Neural cell (in vitro differentiated cells): Measurements from ENCODE around the gene PADI3. TPM values are rescaled to one million over a fixed set of nuclear protein-coding genes. Genes with fewer than 3 reads are reported as not detected.

ENCODE experiments used
- H2AFZ ChIP-seq: fragments of 200-600, 300-800 bp; sonication (generic), shearing (Covaris generic); 2 replicates; pipeline ENCODE4 v1.6.0; 2014; ENCODE audit warnings: low read depth, mild to moderate bottlenecking, antibody characterized with exemption, low read length, moderate library complexity
- H3F3A ChIP-seq: fragments of 200-600 bp; shearing (Covaris generic); 2 replicates; pipeline ENCODE4 v1.6.1; 2016; ENCODE audit warnings: mild to moderate bottlenecking, moderate library complexity, mixed read lengths, antibody characterized with exemption, low read length; ENCODE audit not compliant: insufficient read depth, poor library complexity, severe bottlenecking
- H3K27ac ChIP-seq: fragments of 200-600, 300-800 bp; sonication (generic), shearing (Covaris generic); 2 replicates; pipeline ENCODE4 v1.5.1; 2014; ENCODE audit warnings: mild to moderate bottlenecking, low read length, moderate library complexity
- H3K27me3 ChIP-seq: fragments of 300-800, 200-600 bp; sonication (generic), shearing (Covaris generic); 2 replicates; pipeline ENCODE4 v1.6.0; 2014; ENCODE audit warnings: mild to moderate bottlenecking, low read depth, low read length, moderate library complexity; ENCODE audit not compliant: insufficient read depth
- H3K36me3 ChIP-seq: fragments of 300-800, 200-600 bp; sonication (generic), shearing (Covaris generic); 2 replicates; pipeline ENCODE4 v1.5.1; 2014; ENCODE audit warnings: mild to moderate bottlenecking, antibody characterized with exemption, low read length, moderate library complexity; ENCODE audit not compliant: insufficient read depth
- H3K4me2 ChIP-seq: fragments of 300-800, 200-600 bp; sonication (generic), shearing (Covaris generic); 2 replicates; pipeline ENCODE4 v1.6.0; 2014; ENCODE audit warnings: mild to moderate bottlenecking, low read length
- H3K4me3 ChIP-seq: fragments of 300-800, 200-600 bp; sonication (generic), shearing (Covaris generic); 2 replicates; pipeline ENCODE4 v1.5.1; 2014; ENCODE audit warnings: mild to moderate bottlenecking, low read length, moderate library complexity
- H3K79me2 ChIP-seq: fragments of 200-600 bp; shearing (Covaris generic); replicated peaks from 2 replicates; pipeline ENCODE4 v1.6.0; 2014; ENCODE audit warnings: mild to moderate bottlenecking, low read length, moderate library complexity; ENCODE audit not compliant: insufficient read depth
- H3K9ac ChIP-seq: fragments of 300-800, 200-600 bp; sonication (generic), shearing (Covaris generic); 2 replicates; pipeline ENCODE4 v1.6.1; 2016; ENCODE audit warnings: mild to moderate bottlenecking, low read length, mixed read lengths
- H3K9me2 ChIP-seq: fragments of 200-600 bp; shearing (Covaris generic); 2 replicates; pipeline ENCODE4 v1.6.1; 2016; ENCODE audit warnings: mild to moderate bottlenecking, low read length, mixed read lengths; ENCODE audit not compliant: insufficient read depth
- H3K9me3 ChIP-seq: fragments of 200-600, 300-800 bp; sonication (generic), shearing (Covaris generic); 2 replicates; pipeline ENCODE4 v1.6.1; 2016; ENCODE audit warnings: mild to moderate bottlenecking, mixed run types, low read length, moderate library complexity, mixed read lengths
- H4K20me1 ChIP-seq: fragments of 200-600 bp; shearing (Covaris generic); 2 replicates; pipeline ENCODE4 v1.6.1; 2016; ENCODE audit warnings: mild to moderate bottlenecking, mixed run types; ENCODE audit not compliant: insufficient read depth
- EP300 ChIP-seq: fragments of 450-650 bp; conservative IDR thresholded peaks from 2 replicates; pipeline ENCODE4 v1.6.1; 2014; ENCODE audit warnings: antibody characterized with exemption, mild to moderate bottlenecking, moderate library complexity; ENCODE audit not compliant: poor library complexity, severe bottlenecking
- EZH2 ChIP-seq: fragments of 200-600, 300-800 bp; shearing (Covaris generic), sonication (generic); IDR thresholded peaks from 2 replicates; pipeline ENCODE4 v1.6.1; 2014; ENCODE audit warnings: antibody characterized with exemption, low read length, borderline replicate concordance, mild to moderate bottlenecking; ENCODE audit not compliant: insufficient read depth, poor library complexity, severe bottlenecking
- MXI1 ChIP-seq: fragments of 450-650 bp; conservative IDR thresholded peaks from 2 replicates; pipeline ENCODE4 v1.6.1; 2014; ENCODE audit warnings: antibody characterized with exemption, mild to moderate bottlenecking; ENCODE audit not compliant: poor library complexity, severe bottlenecking
- POLR2AphosphoS5 ChIP-seq: IDR thresholded peaks from 2 replicates; pipeline ENCODE4 v1.6.1; 2012
- RAD21 ChIP-seq: fragments of 450-650 bp; conservative IDR thresholded peaks from 2 replicates; pipeline ENCODE4 v1.6.1; 2014; ENCODE audit warnings: antibody characterized with exemption, mild to moderate bottlenecking, moderate library complexity
- SMC3 ChIP-seq: fragments of 450-650 bp; conservative IDR thresholded peaks from 2 replicates; pipeline ENCODE4 v1.6.1; 2014; ENCODE audit warnings: antibody characterized with exemption, mild to moderate bottlenecking, moderate library complexity; ENCODE audit not compliant: poor library complexity
- TAF1 ChIP-seq: IDR thresholded peaks from 2 replicates; pipeline ENCODE4 v1.6.1; 2012; ENCODE audit warnings: low read depth
- polyA plus RNA-seq: library from polyadenylated mRNA; depleted of rRNA; stranded (reverse); fragments of >200 nt; gene quantifications from 2 replicates; pipeline ENCODE4 v1.2.3, GENCODE V29; 2014
- TF ChIP-seq, protein P1 (sequence below): fragments of 450-650 bp; IDR thresholded peaks from 2 replicates; pipeline ENCODE4 v1.5.1; 2014; ENCODE audit warnings: antibody characterized with exemption, mild to moderate bottlenecking, moderate library complexity; ENCODE audit not compliant: poor library complexity, severe bottlenecking
- TF ChIP-seq, protein P2 (sequence below): IDR thresholded peaks from 2 replicates; pipeline ENCODE4 v1.6.1; 2012; ENCODE audit warnings: borderline replicate concordance

The PADI3 gene
- polyA plus RNA-seq, 1 donor from 2014 or later: not detected

DNA sequence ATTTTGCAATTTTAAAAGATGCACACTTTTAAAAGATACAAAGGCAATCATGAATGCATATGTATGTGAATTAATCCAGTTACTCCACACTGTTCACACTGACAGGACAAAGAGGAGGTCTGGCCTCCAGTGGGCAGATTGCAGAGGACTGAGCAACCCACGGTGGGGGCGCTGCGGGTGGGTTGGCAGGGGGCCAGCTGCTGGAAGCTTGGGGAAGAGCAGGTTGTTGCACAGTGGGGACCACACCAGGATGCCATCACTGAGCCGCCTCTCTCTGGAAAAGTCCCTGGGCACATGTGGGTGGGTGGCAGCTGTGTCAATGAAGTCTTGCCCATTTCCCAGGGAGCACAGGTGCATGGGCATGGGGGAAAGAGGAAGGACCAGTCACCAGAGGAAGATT is 46.4 kb downstream of the PADI3 start:
- Histone ChIP-seq H3K4me3 (no peak overlapping the region), H3K79me2 (no peaks in the 10 kb centered on the region), H3K27me3 (no peaks in the 10 kb centered on the region), H3K9ac (no peak overlapping the region), H3K9me3 (no peaks in the 10 kb centered on the region), H4K20me1 (no peaks in the 10 kb centered on the region), H3K36me3 (no peaks in the 10 kb centered on the region), H3K27ac (no peak overlapping the region), H3F3A (no peaks in the 10 kb centered on the region), H3K9me2 (no peaks in the 10 kb centered on the region), H2AFZ (no peak overlapping the region), H3K4me2 (no peak overlapping the region)
- TF ChIP-seq SMC3: no peak
- TF ChIP-seq MXI1: no peak
- TF ChIP-seq POLR2AphosphoS5: no peak
- no peak for TF ChIP-seq EP300
- no peak for TF ChIP-seq RAD21
- TF ChIP-seq, protein P1, sequence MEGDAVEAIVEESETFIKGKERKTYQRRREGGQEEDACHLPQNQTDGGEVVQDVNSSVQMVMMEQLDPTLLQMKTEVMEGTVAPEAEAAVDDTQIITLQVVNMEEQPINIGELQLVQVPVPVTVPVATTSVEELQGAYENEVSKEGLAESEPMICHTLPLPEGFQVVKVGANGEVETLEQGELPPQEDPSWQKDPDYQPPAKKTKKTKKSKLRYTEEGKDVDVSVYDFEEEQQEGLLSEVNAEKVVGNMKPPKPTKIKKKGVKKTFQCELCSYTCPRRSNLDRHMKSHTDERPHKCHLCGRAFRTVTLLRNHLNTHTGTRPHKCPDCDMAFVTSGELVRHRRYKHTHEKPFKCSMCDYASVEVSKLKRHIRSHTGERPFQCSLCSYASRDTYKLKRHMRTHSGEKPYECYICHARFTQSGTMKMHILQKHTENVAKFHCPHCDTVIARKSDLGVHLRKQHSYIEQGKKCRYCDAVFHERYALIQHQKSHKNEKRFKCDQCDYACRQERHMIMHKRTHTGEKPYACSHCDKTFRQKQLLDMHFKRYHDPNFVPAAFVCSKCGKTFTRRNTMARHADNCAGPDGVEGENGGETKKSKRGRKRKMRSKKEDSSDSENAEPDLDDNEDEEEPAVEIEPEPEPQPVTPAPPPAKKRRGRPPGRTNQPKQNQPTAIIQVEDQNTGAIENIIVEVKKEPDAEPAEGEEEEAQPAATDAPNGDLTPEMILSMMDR: no peak
- no peak for TF ChIP-seq EZH2
- TF ChIP-seq, protein P2, sequence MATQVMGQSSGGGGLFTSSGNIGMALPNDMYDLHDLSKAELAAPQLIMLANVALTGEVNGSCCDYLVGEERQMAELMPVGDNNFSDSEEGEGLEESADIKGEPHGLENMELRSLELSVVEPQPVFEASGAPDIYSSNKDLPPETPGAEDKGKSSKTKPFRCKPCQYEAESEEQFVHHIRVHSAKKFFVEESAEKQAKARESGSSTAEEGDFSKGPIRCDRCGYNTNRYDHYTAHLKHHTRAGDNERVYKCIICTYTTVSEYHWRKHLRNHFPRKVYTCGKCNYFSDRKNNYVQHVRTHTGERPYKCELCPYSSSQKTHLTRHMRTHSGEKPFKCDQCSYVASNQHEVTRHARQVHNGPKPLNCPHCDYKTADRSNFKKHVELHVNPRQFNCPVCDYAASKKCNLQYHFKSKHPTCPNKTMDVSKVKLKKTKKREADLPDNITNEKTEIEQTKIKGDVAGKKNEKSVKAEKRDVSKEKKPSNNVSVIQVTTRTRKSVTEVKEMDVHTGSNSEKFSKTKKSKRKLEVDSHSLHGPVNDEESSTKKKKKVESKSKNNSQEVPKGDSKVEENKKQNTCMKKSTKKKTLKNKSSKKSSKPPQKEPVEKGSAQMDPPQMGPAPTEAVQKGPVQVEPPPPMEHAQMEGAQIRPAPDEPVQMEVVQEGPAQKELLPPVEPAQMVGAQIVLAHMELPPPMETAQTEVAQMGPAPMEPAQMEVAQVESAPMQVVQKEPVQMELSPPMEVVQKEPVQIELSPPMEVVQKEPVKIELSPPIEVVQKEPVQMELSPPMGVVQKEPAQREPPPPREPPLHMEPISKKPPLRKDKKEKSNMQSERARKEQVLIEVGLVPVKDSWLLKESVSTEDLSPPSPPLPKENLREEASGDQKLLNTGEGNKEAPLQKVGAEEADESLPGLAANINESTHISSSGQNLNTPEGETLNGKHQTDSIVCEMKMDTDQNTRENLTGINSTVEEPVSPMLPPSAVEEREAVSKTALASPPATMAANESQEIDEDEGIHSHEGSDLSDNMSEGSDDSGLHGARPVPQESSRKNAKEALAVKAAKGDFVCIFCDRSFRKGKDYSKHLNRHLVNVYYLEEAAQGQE: no peak
- TF ChIP-seq TAF1: no peak

DNA sequence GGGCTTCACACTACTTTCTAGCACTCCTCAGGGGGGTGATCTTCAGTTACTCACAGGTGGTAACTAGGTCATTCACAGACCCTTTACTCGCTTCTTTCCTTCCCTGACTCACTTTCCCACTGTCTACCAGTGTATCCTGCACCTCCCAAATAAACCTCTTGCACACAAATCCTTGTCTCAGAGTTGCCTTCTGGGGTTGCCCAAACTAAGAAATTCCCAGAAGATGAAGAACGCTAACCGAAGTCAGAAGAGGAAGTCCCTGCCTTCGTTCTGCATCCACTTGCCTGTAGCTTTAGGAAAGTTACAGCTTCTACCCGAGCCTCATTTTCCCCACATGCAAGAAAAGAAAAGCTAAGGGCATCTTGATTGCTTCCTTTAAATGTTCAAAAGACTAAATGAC is 47.2 kb downstream of the PADI3 start:
- no peak for TF ChIP-seq RAD21
- Histone ChIP-seq H3K27ac (no peak overlapping the region), H3F3A (no peaks in the 10 kb centered on the region), H3K9me3 (no peaks in the 10 kb centered on the region), H3K27me3 (no peaks in the 10 kb centered on the region), H3K4me3 (no peak overlapping the region), H4K20me1 (no peaks in the 10 kb centered on the region), H3K4me2 (no peak overlapping the region), H3K79me2 (no peaks in the 10 kb centered on the region), H3K9ac (no peak overlapping the region), H3K36me3 (no peaks in the 10 kb centered on the region), H3K9me2 (no peaks in the 10 kb centered on the region), H2AFZ (no peak overlapping the region)

DNA sequence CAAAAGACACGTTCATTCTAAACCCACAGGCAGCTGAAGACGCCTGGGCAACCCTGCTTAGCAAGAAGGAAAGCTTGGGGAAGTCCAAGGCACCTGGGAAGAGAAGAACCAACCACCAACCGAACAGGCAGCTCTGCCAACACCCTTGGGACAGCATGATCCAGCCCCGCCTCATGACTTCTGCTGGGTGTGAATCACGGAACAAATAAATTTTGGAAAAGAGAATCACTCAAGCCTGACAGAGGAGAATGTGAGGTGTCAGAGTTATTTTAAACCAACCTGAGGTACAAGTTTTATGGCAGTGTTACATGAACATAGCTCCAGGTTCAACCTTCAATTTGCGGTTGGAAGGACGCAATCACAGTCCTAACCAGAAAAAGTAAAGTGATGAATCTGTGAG is 49.1 kb downstream of the PADI3 start:
- H3K36me3 ChIP-seq: no peaks in the 10 kb centered on the region
- no peak overlapping the region for H3K27ac ChIP-seq
- no peaks in the 10 kb centered on the region for H3K9me3 ChIP-seq
- H3F3A ChIP-seq: no peaks in the 10 kb centered on the region
- no peaks in the 10 kb centered on the region for H3K79me2 ChIP-seq
- H3K4me2 ChIP-seq: no peak overlapping the region
- no peaks in the 10 kb centered on the region for H3K27me3 ChIP-seq
- H4K20me1 ChIP-seq: no peaks in the 10 kb centered on the region
- no peak overlapping the region for H3K4me3 ChIP-seq
- H3K9ac ChIP-seq: no peak overlapping the region
- no peak for TF ChIP-seq EP300
- TF ChIP-seq MXI1: no peak
- TF ChIP-seq, protein P2: no peak
- TF ChIP-seq POLR2AphosphoS5: no peak
- H2AFZ ChIP-seq: no peak overlapping the region
- H3K9me2 ChIP-seq: no peaks in the 10 kb centered on the region
